Measurements from ENCODE around the gene TM9SF1. TPM values are rescaled to one million over a fixed set of nuclear protein-coding genes. Genes with fewer than 3 reads are reported as not detected.

The TM9SF1 gene
- total and polyA plus RNA-seq, 10 of the 15 experiments (the other 5 are each of a cell fraction or from before 2014, with no cell fraction given), result 7.2 to 39.2 (median 17.6) TPM

DNA sequence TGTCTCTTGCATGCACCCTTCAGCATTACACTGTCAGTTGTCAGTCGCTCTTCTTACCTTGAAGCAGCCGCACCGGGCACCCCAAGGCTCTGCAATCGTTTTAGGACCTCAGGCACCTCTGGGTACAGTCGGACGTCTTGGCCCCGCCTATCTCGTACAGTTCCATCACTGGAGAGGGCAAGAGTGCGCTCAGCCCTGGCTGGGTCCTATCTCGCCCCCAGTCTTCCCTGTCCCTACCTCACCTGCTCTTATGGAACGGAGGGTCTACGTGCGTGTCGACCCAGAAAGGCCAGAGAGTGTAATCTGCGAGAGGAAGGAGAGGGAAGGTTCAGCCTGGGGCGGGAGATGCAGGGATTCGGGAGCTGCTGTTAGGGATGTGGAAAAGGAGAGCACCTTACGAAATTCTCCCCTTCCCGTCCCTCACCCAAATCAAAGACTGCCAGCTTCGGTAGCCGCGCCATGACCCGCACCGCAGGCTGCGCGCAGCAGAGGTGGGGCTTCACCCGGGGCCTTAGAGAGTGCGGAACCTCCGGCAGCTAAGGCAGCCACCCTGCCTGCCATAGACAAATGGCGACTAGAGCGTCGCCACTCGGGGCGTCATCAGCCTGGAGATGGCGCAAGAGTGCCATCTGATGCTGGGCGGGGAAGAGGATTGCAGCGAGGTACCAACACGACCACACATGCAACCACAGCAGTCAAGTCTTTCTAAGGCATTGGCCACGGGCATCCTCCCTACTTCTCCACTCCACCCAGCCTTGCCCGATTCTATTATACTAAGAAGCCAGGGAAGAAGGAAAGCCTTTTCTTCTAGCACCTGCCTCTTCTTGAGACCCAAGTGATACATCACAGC lies 20.5 kb upstream of the TM9SF1 start, which contains the start of gene MDP1 (continued):
- TF ChIP-seq, protein P1, sequence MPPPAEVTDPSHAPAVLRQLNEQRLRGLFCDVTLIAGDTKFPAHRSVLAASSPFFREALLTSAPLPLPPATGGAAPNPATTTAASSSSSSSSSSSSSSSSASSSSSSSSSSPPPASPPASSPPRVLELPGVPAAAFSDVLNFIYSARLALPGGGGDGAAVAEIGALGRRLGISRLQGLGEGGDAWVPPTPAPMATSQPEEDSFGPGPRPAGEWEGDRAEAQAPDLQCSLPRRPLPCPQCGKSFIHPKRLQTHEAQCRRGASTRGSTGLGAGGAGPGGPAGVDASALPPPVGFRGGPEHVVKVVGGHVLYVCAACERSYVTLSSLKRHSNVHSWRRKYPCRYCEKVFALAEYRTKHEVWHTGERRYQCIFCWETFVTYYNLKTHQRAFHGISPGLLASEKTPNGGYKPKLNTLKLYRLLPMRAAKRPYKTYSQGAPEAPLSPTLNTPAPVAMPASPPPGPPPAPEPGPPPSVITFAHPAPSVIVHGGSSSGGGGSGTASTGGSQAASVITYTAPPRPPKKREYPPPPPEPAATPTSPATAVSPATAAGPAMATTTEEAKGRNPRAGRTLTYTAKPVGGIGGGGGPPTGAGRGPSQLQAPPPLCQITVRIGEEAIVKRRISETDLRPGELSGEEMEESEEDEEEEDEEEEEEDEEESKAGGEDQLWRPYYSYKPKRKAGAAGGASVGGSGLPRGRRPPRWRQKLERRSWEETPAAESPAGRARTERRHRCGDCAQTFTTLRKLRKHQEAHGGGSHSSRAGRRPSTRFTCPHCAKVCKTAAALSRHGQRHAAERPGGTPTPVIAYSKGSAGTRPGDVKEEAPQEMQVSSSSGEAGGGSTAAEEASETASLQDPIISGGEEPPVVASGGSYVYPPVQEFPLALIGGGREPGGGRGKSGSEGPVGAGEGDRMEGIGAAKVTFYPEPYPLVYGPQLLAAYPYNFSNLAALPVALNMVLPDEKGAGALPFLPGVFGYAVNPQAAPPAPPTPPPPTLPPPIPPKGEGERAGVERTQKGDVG (CRISPR knock-in tag; IDR thresholded peaks at IDR 0.05), result 0 out of 2 replicates have a peak, but pooled peaks have one; percentile 20
- TF ChIP-seq FOXM1 (IDR thresholded peaks at IDR 0.05; ENCODE audit: low read depth, low read length), result no peak
- TF ChIP-seq, protein P2, sequence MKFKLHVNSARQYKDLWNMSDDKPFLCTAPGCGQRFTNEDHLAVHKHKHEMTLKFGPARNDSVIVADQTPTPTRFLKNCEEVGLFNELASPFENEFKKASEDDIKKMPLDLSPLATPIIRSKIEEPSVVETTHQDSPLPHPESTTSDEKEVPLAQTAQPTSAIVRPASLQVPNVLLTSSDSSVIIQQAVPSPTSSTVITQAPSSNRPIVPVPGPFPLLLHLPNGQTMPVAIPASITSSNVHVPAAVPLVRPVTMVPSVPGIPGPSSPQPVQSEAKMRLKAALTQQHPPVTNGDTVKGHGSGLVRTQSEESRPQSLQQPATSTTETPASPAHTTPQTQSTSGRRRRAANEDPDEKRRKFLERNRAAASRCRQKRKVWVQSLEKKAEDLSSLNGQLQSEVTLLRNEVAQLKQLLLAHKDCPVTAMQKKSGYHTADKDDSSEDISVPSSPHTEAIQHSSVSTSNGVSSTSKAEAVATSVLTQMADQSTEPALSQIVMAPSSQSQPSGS (IDR thresholded peaks at IDR 0.05; ENCODE audit: low read length), result no peak
- TF ChIP-seq, protein P3, sequence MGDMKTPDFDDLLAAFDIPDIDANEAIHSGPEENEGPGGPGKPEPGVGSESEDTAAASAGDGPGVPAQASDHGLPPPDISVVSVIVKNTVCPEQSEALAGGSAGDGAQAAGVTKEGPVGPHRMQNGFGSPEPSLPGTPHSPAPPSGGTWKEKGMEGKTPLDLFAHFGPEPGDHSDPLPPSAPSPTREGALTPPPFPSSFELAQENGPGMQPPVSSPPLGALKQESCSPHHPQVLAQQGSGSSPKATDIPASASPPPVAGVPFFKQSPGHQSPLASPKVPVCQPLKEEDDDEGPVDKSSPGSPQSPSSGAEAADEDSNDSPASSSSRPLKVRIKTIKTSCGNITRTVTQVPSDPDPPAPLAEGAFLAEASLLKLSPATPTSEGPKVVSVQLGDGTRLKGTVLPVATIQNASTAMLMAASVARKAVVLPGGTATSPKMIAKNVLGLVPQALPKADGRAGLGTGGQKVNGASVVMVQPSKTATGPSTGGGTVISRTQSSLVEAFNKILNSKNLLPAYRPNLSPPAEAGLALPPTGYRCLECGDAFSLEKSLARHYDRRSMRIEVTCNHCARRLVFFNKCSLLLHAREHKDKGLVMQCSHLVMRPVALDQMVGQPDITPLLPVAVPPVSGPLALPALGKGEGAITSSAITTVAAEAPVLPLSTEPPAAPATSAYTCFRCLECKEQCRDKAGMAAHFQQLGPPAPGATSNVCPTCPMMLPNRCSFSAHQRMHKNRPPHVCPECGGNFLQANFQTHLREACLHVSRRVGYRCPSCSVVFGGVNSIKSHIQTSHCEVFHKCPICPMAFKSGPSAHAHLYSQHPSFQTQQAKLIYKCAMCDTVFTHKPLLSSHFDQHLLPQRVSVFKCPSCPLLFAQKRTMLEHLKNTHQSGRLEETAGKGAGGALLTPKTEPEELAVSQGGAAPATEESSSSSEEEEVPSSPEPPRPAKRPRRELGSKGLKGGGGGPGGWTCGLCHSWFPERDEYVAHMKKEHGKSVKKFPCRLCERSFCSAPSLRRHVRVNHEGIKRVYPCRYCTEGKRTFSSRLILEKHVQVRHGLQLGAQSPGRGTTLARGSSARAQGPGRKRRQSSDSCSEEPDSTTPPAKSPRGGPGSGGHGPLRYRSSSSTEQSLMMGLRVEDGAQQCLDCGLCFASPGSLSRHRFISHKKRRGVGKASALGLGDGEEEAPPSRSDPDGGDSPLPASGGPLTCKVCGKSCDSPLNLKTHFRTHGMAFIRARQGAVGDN (IDR thresholded peaks at IDR 0.05), result no peak
- peak; percentile 76 for TF ChIP-seq RAD21 (IDR thresholded peaks at IDR 0.05; ENCODE audit: insufficient read depth, low read depth, low read length)
- TF ChIP-seq SIN3A (IDR thresholded peaks at IDR 0.05; ENCODE audit: low read depth, low read length), result peak; percentile 90; the same call in 1 of the 2 replicates
- 0 out of 2 replicates have a peak, but pooled peaks have one; percentile 54 for TF ChIP-seq DPF2 (IDR thresholded peaks at IDR 0.05)
- no peak for TF ChIP-seq CBX5 (IDR thresholded peaks at IDR 0.05; ENCODE audit: low read depth)
- peak; percentile 96 for TF ChIP-seq CREB1 (IDR thresholded peaks at IDR 0.05; ENCODE audit: low read depth)
- no peak for TF ChIP-seq NFXL1 (IDR thresholded peaks at IDR 0.05; ENCODE audit: borderline replicate concordance)
- no peak for TF ChIP-seq CBFB (IDR thresholded peaks at IDR 0.05; ENCODE audit: low read depth)
- TF ChIP-seq ZNF384 (IDR thresholded peaks at IDR 0.05; ENCODE audit: borderline replicate concordance, low read depth, low read length), result peak; percentile 23; the same call in 1 of the 2 replicates
- TF ChIP-seq GABPA (IDR thresholded peaks at IDR 0.05; ENCODE audit: low read depth), result no peak
- TF ChIP-seq, protein P4, sequence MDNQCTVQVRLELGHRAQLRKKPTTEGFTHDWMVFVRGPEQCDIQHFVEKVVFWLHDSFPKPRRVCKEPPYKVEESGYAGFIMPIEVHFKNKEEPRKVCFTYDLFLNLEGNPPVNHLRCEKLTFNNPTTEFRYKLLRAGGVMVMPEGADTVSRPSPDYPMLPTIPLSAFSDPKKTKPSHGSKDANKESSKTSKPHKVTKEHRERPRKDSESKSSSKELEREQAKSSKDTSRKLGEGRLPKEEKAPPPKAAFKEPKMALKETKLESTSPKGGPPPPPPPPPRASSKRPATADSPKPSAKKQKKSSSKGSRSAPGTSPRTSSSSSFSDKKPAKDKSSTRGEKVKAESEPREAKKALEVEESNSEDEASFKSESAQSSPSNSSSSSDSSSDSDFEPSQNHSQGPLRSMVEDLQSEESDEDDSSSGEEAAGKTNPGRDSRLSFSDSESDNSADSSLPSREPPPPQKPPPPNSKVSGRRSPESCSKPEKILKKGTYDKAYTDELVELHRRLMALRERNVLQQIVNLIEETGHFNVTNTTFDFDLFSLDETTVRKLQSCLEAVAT (IDR thresholded peaks at IDR 0.05), result peak; percentile 70
- no peak for TF ChIP-seq SREBF1 (IDR thresholded peaks at IDR 0.05; ENCODE audit: low read length)
- no peak for TF ChIP-seq SUZ12 (IDR thresholded peaks at IDR 0.05; ENCODE audit: unreplicated experiment)
- TF ChIP-seq STAT1 (conservative IDR thresholded peaks at IDR 0.05), result 0 out of 2 replicates have a peak, but pooled peaks have one; percentile 63
- TF ChIP-seq MEF2A (IDR thresholded peaks at IDR 0.05; ENCODE audit: insufficient read depth, low read depth, low read length), result peak; percentile 27; the same call in 1 of the 2 replicates
- TF ChIP-seq MXI1 (IDR thresholded peaks at IDR 0.05; ENCODE audit: low read depth, low read length), result peak; percentile 87
- no peak; the same call in 1 of the 2 replicates for TF ChIP-seq MTA2 (IDR thresholded peaks at IDR 0.05; ENCODE audit: low read depth)

Measured in GM12878 (cell line).